Ishikawa (cell line): ENCODE measurements around the gene CYP27A1.

Source experiments
- CEBPB ChIP-seq: IDR thresholded peaks from 2 replicates; pipeline ENCODE4 v1.6.1; 2012
- CREB1 ChIP-seq: IDR thresholded peaks from 2 replicates; pipeline ENCODE4 v1.6.1; 2012; ENCODE audit warnings: low read depth
- EGR1 ChIP-seq: IDR thresholded peaks from 2 replicates; pipeline ENCODE4 v1.6.1; 2012
- EP300 ChIP-seq: IDR thresholded peaks from 2 replicates; pipeline ENCODE4 v1.6.1; 2012; ENCODE audit warnings: borderline replicate concordance
- FOXM1 ChIP-seq: IDR thresholded peaks from 2 replicates; pipeline ENCODE4 v1.6.1; 2012; ENCODE audit warnings: low read depth, borderline replicate concordance
- MAX ChIP-seq: IDR thresholded peaks from 2 replicates; pipeline ENCODE4 v1.6.1; 2012
- NFIC ChIP-seq: IDR thresholded peaks from 2 replicates; pipeline ENCODE4 v1.6.1; 2012
- RAD21 ChIP-seq: IDR thresholded peaks from 2 replicates; pipeline ENCODE4 v1.6.1; 2012; ENCODE audit warnings: low read depth
- REST ChIP-seq: IDR thresholded peaks from 2 replicates; pipeline ENCODE4 v1.6.1; 2012; ENCODE audit warnings: low read depth, mild to moderate bottlenecking
- TAF1 ChIP-seq: IDR thresholded peaks from 2 replicates; pipeline ENCODE4 v1.6.1; 2012; ENCODE audit warnings: low read depth, mild to moderate bottlenecking
- TCF12 ChIP-seq: IDR thresholded peaks from 2 replicates; pipeline ENCODE4 v1.6.1; 2012; ENCODE audit warnings: low read depth
- TEAD4 ChIP-seq: IDR thresholded peaks from 2 replicates; pipeline ENCODE4 v1.6.1; 2012
- YY1 ChIP-seq: IDR thresholded peaks from 2 replicates; pipeline ENCODE4 v1.6.1; 2012; ENCODE audit warnings: low read depth
- ZBTB7A ChIP-seq: IDR thresholded peaks from 2 replicates; pipeline ENCODE4 v1.6.1; 2012; ENCODE audit warnings: low read depth
- TF ChIP-seq, protein P1 (sequence below): IDR thresholded peaks from 2 replicates; pipeline ENCODE4 v1.6.1; 2012

The CYP27A1 gene

GRCh38 chr2:218786133-218786532 lies 4.2 kb downstream of the CYP27A1 start:
- TF ChIP-seq EGR1: no peak
- TF ChIP-seq MAX: no peak
- TF ChIP-seq EP300: no peak
- no peak for TF ChIP-seq CEBPB
- TF ChIP-seq RAD21: no peak
- no peak for TF ChIP-seq NFIC
- TF ChIP-seq FOXM1: no peak
- TF ChIP-seq TAF1: no peak
- no peak for TF ChIP-seq ZBTB7A
- TF ChIP-seq TEAD4: no peak
- TF ChIP-seq YY1: no peak
- no peak for TF ChIP-seq TCF12
- TF ChIP-seq, protein P1, sequence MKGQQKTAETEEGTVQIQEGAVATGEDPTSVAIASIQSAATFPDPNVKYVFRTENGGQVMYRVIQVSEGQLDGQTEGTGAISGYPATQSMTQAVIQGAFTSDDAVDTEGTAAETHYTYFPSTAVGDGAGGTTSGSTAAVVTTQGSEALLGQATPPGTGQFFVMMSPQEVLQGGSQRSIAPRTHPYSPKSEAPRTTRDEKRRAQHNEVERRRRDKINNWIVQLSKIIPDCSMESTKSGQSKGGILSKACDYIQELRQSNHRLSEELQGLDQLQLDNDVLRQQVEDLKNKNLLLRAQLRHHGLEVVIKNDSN: no peak
- TF ChIP-seq CREB1: no peak
- TF ChIP-seq REST: no peak

GRCh38 chr2:218788529-218789255 lies 6.7 kb downstream of the CYP27A1 start:
- TF ChIP-seq EP300 (no peak), REST (no peak), EGR1 (no peak), CREB1 (no peak), ZBTB7A (no peak), FOXM1 (no peak), MAX (no peak), TCF12 (no peak), TAF1 (no peak), CEBPB (no peak), RAD21 (no peak), NFIC (no peak), TEAD4 (no peak)
- TF ChIP-seq, protein P1: no peak

DNA sequence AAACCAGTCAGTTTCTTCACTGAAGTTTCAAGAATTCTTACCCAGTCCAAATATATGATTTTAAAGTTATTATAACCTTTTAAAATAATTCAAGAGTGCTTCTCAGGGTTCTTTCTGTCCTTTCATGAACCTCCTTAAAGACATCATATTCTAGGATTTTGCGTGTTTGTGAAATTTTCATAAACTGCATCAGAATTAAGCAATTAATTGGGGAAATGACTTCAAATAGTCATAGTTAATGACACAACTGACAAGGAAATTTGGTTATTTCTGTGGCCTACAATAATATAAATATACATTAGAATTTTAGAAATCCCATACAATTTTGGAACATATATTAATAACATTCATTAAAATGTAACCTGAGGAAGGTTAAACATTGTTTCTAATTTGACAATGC lies 10.5 kb downstream of the CYP27A1 start:
- no peak for TF ChIP-seq EGR1
- no peak for TF ChIP-seq TAF1
- no peak for TF ChIP-seq FOXM1
- no peak for TF ChIP-seq EP300
- TF ChIP-seq, protein P1: no peak
- no peak for TF ChIP-seq RAD21
- TF ChIP-seq ZBTB7A: no peak
- no peak for TF ChIP-seq CEBPB
- TF ChIP-seq NFIC: no peak
- TF ChIP-seq MAX: no peak
- no peak for TF ChIP-seq REST
- TF ChIP-seq CREB1: no peak
- no peak for TF ChIP-seq YY1
